Common myeloid progenitor, CD34-positive (primary cell): ENCODE data around the gene SOX10.

Experiments used
- CTCF ChIA-PET: fragments of 350-600 bp; sonication (Branson Sonifier 250); formaldehyde crosslinking; loops from one replicate; lab custom pipeline; 2021; ENCODE audit warnings: antibody characterized with exemption; lab: Charles Lee
- POLR2A ChIA-PET: fragments of 350-600 bp; sonication (Branson Sonifier 250); formaldehyde crosslinking; loops from one replicate; lab custom pipeline; 2021; ENCODE audit warnings: antibody characterized with exemption; lab: Charles Lee
- DNase-seq, 3 donors: peaks; one replicate each; pipeline versions ENCODE4 v3.0.0 to v3.0.0-alpha.2; 2013
- H3K27ac ChIP-seq, 2 experiments: 1 replicate in 1 of 2; 2 replicates in 1 of 2; pipeline ENCODE4 v1.7.0; 2013; ENCODE audit warnings: inconsistent platforms in 2 of 2, low read length in 2 of 2, mild to moderate bottlenecking in 2 of 2, low read depth in 1 of 2, moderate library complexity in 1 of 2; ENCODE audit not compliant: severe bottlenecking in 2 of 2, insufficient read depth in 1 of 2, poor library complexity in 1 of 2
- H3K27me3 ChIP-seq, 5 experiments: replicated peaks in 2 of 5; 1 replicate in 3 of 5; 2 replicates in 2 of 5; pipeline versions ENCODE4 v1.6.1 to v1.7.0; 2013; ENCODE audit warnings: low read length in 4 of 5, mild to moderate bottlenecking in 2 of 5, moderate library complexity in 2 of 5, inconsistent platforms in 1 of 5; ENCODE audit not compliant: insufficient read depth in 5 of 5, control insufficient read depth in 4 of 5
- H3K36me3 ChIP-seq, 4 experiments: 1 replicate in 2 of 4; 2 replicates in 2 of 4; pipeline versions ENCODE4 v1.6.1 to v1.7.0; 2013; ENCODE audit warnings: low read length in 3 of 4, control low read depth in 1 of 4, mild to moderate bottlenecking in 1 of 4; ENCODE audit not compliant: control insufficient read depth in 4 of 4, insufficient read depth in 4 of 4
- H3K4me1 ChIP-seq, 4 experiments: 1 replicate in 3 of 4; 2 replicates in 1 of 4; pipeline versions ENCODE4 v1.6.1 to v1.7.1; 2013; ENCODE audit warnings: low read length in 3 of 4, mild to moderate bottlenecking in 3 of 4, control low read depth in 1 of 4, inconsistent platforms in 1 of 4, moderate library complexity in 1 of 4; ENCODE audit not compliant: control insufficient read depth in 4 of 4, insufficient read depth in 4 of 4; ENCODE audit errors: control extremely low read depth in 1 of 4
- H3K4me3 ChIP-seq, 7 experiments: 1 replicate in 4 of 7; 2 replicates in 3 of 7; pipeline versions ENCODE4 v1.5.1 to v1.7.0; 2013; ENCODE audit warnings: mild to moderate bottlenecking in 7 of 7, low read length in 6 of 7, moderate library complexity in 6 of 7, inconsistent platforms in 2 of 7, low read depth in 2 of 7, control low read depth in 1 of 7; ENCODE audit not compliant: insufficient read depth in 4 of 7, control insufficient read depth in 1 of 7; ENCODE audit errors: extremely low read depth in 1 of 7
- H3K9me3 ChIP-seq, 5 experiments: 1 replicate in 4 of 5; 2 replicates in 1 of 5; pipeline versions ENCODE4 v1.6.1 to v1.7.1; 2013; ENCODE audit warnings: low read length in 4 of 5, mild to moderate bottlenecking in 2 of 5, inconsistent platforms in 1 of 5, low read depth in 1 of 5, moderate library complexity in 1 of 5; ENCODE audit not compliant: control insufficient read depth in 4 of 5, insufficient read depth in 2 of 5; ENCODE audit errors: control extremely low read depth in 1 of 5
- WGBS: methylation state at CpG from one replicate; pipeline ENCODE4 v1.1.5; 2013; ENCODE audit not compliant: insufficient coverage; 5-methylcytosine and 5-hydroxymethylcytosine counted together

Gene SOX10

DNA sequence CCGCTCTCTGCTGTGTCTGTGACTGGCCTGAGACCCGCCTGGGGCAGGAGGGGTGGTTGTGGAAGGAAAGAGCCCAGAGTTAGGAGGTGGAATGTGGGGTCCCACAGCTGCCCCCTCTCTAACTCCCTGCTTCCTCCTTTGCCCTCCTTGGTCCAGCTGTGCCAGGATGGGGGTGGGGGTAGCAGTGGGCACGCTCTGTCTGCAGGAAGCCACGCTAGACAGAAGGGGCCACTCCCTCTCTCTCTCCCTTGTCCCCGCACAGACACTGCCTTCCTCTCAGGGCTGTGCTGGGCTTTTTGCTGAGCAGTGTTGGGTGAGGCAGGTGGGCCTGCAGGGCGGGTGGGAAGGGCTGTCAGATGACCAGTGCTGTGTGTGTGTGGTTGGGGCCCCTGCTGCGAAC, 2.0 kb upstream of the SOX10 start:
- H3K36me3 ChIP-seq: peaks cover 0 to 2% (median 0%) of the 10 kb centered on the region in 4 experiments
- no peaks in the 10 kb centered on the region for H3K9me3 ChIP-seq
- H3K4me1 ChIP-seq: peaks cover 0 to 18% (median 12%) of the 10 kb centered on the region in 4 experiments
- 10% methylated on average over 2 of the region's 7 CpGs for WGBS
- ChIA-PET CTCF (no interaction called here), POLR2A (no interaction called here)
- H3K27me3 ChIP-seq: no peaks in the 10 kb centered on the region
- H3K4me3 ChIP-seq: no peak overlapping the region
- no peak overlapping the region for H3K27ac ChIP-seq
- peak in 2 of 3 donors; percentile 36 to 54 for DNase-seq

DNA sequence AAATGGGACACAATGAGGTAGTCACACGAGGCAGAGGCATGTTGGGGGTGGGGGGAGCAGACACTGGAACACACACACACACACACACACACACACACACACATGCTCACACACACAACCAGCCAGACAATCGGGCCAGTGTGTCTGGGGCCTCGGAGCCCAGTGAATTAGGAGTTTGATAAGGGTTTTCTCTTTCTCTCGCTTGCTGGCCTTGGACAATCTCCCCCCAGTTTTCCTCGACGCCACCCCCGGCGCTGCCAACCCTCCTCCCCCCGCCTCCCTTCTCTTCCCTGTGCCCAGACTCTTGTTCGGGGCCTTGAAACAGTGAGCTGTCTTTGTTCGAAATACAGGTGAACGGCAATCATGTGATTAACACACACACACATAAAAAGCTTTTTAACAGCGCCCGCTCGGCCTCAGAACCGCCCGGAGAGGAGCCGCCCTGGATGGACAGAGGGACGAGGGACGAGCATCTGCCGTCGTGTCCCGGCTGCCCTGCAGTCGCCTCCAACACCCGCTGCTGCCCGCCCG, 1.5 kb upstream of the SOX10 start:
- Histone ChIP-seq H3K27me3 (no peaks in the 10 kb centered on the region), H3K9me3 (no peaks in the 10 kb centered on the region), H3K4me3 (no peak overlapping the region), H3K36me3 (peaks cover 0 to 2% (median 0%) of the 10 kb centered on the region in 4 experiments), H3K27ac (no peak overlapping the region), H3K4me1 (peaks cover 0 to 18% (median 12%) of the 10 kb centered on the region in 4 experiments)
- 93% methylated on average over 23 of the region's 27 CpGs for WGBS
- ChIA-PET CTCF (interaction anchor here (0.9 kb wide), 1 partner anchor 23 kb away, joined by 3 read pairs; no protein-coding TSS in a partner anchor), POLR2A (no interaction called here)
- no peak for DNase-seq

DNA sequence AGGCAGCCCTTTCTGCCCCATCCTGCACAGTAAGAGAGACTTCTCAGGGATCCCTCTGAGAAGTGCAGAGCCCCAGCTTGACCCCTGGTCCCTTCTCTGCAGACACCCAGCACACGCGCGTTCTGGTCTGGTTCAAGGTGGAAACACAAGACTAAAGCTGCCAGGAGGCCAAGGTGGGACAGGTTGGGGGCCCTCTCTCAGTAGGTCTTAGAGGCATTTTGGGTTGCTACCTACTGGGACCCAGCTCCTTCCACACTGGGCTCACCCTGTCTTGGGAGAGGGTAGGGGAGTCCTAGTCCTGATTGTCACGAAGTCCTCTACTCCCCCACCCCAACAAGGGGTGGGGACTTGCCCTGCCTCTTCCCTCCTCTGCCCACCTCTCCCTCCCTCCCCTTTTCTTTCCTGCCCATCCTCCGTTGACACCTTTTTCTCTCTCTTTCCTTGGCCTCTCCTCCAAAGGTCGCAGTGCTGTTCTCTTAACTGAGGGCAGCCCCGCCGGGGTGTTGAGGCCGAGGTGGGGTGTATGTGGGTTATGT, 763 bp upstream of the SOX10 start:
- no peak for DNase-seq
- 90% methylated on average over 2 of the region's 9 CpGs for WGBS
- no peaks in the 10 kb centered on the region for H3K9me3 ChIP-seq
- peaks cover 0 to 18% (median 12%) of the 10 kb centered on the region in 4 experiments for H3K4me1 ChIP-seq
- POLR2A ChIA-PET: no interaction called here
- no peak overlapping the region for H3K4me3 ChIP-seq
- peaks cover 0 to 2% (median 0%) of the 10 kb centered on the region in 4 experiments for H3K36me3 ChIP-seq
- no peak overlapping the region for H3K27ac ChIP-seq
- no peaks in the 10 kb centered on the region for H3K27me3 ChIP-seq
- CTCF ChIA-PET: interaction anchor here (0.9 kb wide), 1 partner anchor 24 kb away, joined by 3 read pairs; no protein-coding TSS in a partner anchor

DNA sequence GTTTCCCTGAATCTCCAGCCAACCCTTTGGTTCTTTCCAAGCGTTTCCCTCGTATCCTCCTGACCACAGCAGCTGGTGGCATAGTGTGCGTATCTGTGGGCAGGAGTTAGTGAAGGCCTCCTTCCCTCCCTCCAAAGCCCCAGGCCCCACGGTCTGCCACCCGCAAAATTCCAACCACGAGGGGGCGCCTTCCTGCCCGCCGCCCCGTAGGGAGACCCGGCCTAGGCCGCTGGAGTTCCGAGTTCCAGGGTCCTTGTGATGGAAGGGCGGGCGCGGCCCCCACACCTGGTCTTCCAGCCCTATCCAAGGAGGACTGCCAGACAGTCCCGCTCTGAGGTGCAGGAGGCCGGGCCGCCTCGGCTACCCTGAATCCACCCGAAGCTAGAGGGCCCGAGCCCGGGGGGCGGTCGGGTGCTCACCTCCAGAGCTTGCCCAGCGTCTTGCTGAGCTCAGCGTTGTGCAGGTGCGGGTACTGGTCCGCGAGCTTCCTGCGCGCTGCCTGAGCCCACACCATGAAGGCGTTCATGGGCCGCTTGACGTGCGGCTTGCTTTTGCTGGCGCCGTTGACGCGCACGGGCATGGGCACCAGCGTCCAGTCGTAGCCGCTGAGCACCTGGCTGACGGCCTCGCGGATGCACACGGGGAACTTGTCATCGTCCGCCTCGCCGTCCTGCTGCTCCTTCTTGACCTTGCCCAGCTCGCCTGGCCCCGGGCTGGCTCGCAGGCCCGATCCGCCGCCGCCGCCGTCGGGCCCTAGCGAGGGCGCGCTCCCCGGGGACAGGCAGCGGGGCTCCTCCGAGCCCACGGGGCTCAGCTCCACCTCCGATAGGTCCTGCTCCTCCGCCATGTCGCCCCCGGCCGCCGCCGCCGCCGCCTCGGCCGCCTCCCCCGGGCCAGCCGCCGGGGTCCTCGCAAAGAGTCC, 1.2 kb downstream of the SOX10 start:
- H3K9me3 ChIP-seq: no peaks in the 10 kb centered on the region
- POLR2A ChIA-PET: no interaction called here
- peaks cover 0 to 18% (median 12%) of the 10 kb centered on the region in 4 experiments for H3K4me1 ChIP-seq
- WGBS: 92% methylated on average over 79 of the region's 84 CpGs
- DNase-seq: no peak
- no peaks in the 10 kb centered on the region for H3K27me3 ChIP-seq
- H3K36me3 ChIP-seq: peaks cover 0 to 2% (median 0%) of the 10 kb centered on the region in 4 experiments
- no peak overlapping the region for H3K4me3 ChIP-seq
- CTCF ChIA-PET: no interaction called here
- no peak overlapping the region for H3K27ac ChIP-seq

DNA sequence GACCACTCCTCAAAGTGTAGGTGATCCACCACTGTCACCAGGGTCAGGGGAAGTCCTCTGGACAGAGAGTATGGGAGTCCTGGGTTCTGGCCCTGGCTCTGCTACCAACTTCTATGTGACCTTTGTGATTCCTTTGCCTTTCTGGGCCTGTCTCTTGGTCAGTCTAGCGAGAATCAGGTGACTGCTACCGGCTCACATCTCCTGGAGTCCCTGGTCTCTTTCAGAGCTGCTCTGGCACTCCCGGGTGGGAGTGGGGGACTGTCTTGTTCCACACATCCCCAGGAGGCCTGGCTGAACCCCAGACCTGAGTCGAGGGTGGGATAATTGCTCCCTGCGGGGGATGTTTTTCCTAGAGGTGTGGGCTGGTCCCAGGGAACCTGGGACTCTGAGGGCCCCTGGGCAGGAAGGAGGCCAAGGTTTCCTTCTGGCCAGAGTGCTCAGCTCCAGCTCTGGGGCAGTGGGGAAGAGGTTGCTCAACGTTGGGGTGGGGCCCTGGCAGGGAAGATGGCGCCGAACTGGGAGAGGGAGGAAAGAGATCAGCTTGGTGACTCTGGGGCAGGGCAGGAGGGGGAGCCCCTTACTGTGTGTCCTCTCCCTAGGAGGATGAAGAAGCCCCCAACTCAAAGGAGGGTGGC, 2.1 kb downstream of the SOX10 start:
- Histone ChIP-seq H3K27me3 (no peaks in the 10 kb centered on the region), H3K9me3 (no peaks in the 10 kb centered on the region), H3K36me3 (no peaks in the 10 kb centered on the region), H3K27ac (no peak overlapping the region), H3K4me1 (peaks cover 0 to 15% (median 12%) of the 10 kb centered on the region in 4 experiments), H3K4me3 (no peak overlapping the region)
- DNase-seq: no peak
- ChIA-PET CTCF (interaction anchor here (1.4 kb wide), 1 partner anchor 17 kb away, joined by 4 read pairs; no protein-coding TSS in a partner anchor), POLR2A (interaction anchor here (0.7 kb wide), 1 partner anchor 722 kb away, joined by 3 read pairs; no protein-coding TSS in a partner anchor)
- 97% methylated on average over 6 of the region's 8 CpGs for WGBS

DNA sequence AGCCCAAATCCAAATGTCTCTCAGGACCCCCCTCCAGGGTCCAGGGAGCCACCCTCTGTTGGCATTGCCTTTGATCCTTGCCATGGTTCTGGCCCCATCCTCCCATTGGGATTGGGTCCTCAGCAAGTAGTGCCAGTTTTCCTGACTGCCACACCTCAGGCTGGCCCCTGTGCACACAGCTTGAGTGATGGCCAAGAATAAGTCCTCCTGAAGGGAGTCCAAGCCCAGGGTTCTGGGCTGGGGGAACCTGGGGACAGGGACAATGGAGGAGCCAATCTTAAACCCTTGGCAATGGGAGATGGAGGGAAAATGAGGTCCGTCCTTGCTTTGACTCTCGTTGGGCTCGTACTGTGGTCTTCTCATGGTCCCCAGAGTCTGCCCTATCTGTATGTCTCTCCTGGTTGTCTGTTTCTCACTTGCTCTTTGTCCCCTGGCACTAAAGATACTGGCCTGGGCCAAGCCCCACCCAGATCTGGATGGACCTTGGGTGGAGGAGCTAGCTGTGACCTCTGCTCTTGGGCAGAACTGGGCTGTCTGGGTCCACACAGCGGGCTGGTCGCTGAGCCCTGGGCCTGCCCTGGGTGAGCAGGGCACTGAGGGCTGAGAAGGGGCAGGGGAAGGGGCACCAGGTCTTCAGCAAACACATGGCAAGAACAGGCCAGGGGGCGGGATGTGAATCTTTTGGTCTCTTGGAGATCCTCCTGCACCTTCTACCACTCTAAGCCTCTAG, 2.9 kb downstream of the SOX10 start:
- peaks cover 0 to 3% (median under 1%) of the 10 kb centered on the region in 4 experiments for H3K36me3 ChIP-seq
- ChIA-PET POLR2A (no interaction called here), CTCF (interaction anchor here (1.4 kb wide), 1 partner anchor 16 kb away, joined by 4 read pairs; no protein-coding TSS in a partner anchor)
- DNase-seq: no peak
- no peaks in the 10 kb centered on the region for H3K9me3 ChIP-seq
- no peak overlapping the region for H3K4me3 ChIP-seq
- H3K27ac ChIP-seq: no peak overlapping the region
- WGBS: 95% methylated on average over 4 of the region's 6 CpGs
- H3K4me1 ChIP-seq: peaks cover 0 to 6% (median 5%) of the 10 kb centered on the region in 4 experiments
- no peaks in the 10 kb centered on the region for H3K27me3 ChIP-seq
